K562 (cell line): ENCODE data around the gene DYNLL1. TPM values are rescaled to one million over a fixed set of nuclear protein-coding genes. Genes with fewer than 3 reads are reported as not detected.

Experiments used
- BHLHE40 ChIP-seq: IDR thresholded peaks from 2 replicates; pipeline ENCODE4 v1.6.1; 2011; ENCODE audit warnings: low read length, improper control_type of control experiment
- C11orf30 ChIP-seq: fragments of 450-650 bp; IDR thresholded peaks from 2 replicates; pipeline ENCODE4 v1.6.1; 2016; ENCODE audit warnings: low read depth, mild to moderate bottlenecking
- CBFA2T2 ChIP-seq: fragments of 450-650 bp; conservative IDR thresholded peaks from 2 replicates; pipeline ENCODE4 v1.6.1; 2017; ENCODE audit warnings: mild to moderate bottlenecking
- ELF4 ChIP-seq: fragments of 450-650 bp; formaldehyde crosslinking; IDR thresholded peaks from 2 replicates; pipeline ENCODE4 v1.4.0; 2022; ENCODE audit warnings: missing genetic modification characterization
- FOXA3 ChIP-seq, 2 experiments: fragments of 450-650 bp in 1 of 2; sonication (generic) in 1 of 2; formaldehyde crosslinking; IDR thresholded peaks in 1 of 2; conservative IDR thresholded peaks in 1 of 2; 2 replicates each; pipeline versions ENCODE4 v1.4.0 to v1.8.0; 2020 to 2022; ENCODE audit warnings: mild to moderate bottlenecking in 2 of 2, missing genetic modification reagents in 1 of 2
- GATAD2B ChIP-seq: fragments of 450-650 bp; IDR thresholded peaks from 2 replicates; pipeline ENCODE4 v1.6.1; 2017; ENCODE audit warnings: mild to moderate bottlenecking, borderline replicate concordance
- GTF2A2 ChIP-seq: IDR thresholded peaks from 2 replicates; pipeline ENCODE4 v1.6.1; 2016; ENCODE audit warnings: mild to moderate bottlenecking, missing genetic modification characterization, missing compliant biosample characterization
- HDAC2 ChIP-seq: fragments of 450-650 bp; IDR thresholded peaks from 2 replicates; pipeline ENCODE4 v1.6.1; 2016; ENCODE audit warnings: mild to moderate bottlenecking
- IRF2 ChIP-seq: sonication (generic); formaldehyde crosslinking; IDR thresholded peaks from 2 replicates; pipeline ENCODE4 v1.8.1; 2022; ENCODE audit warnings: mild to moderate bottlenecking, missing genetic modification reagents
- NCOA1 ChIP-seq: fragments of 450-650 bp; IDR thresholded peaks from 2 replicates; pipeline ENCODE4 v1.6.1; 2016; ENCODE audit warnings: low read depth
- NFATC3 ChIP-seq: fragments of 450-650 bp; IDR thresholded peaks from 2 replicates; pipeline ENCODE4 v1.6.1; 2017; ENCODE audit warnings: mild to moderate bottlenecking
- POLR3A ChIP-seq: IDR thresholded peaks from 2 replicates; pipeline ENCODE4 v1.6.1; 2011; ENCODE audit warnings: borderline replicate concordance, mild to moderate bottlenecking, moderate library complexity; ENCODE audit not compliant: insufficient read length, insufficient read depth; ENCODE audit errors: extremely low read depth
- PPARD ChIP-seq: fragments of 250-450 bp; sonication (Bioruptor Pico); IDR thresholded peaks from 2 replicates; pipeline ENCODE4 v1.8.0; 2022; ENCODE audit warnings: inconsistent platforms, mild to moderate bottlenecking, moderate library complexity
- PTTG1 ChIP-seq: fragments of 450-650 bp; IDR thresholded peaks from 2 replicates; pipeline ENCODE4 v1.6.1; 2016; ENCODE audit warnings: low read depth, mild to moderate bottlenecking, missing genetic modification characterization, missing compliant biosample characterization
- SETDB1 ChIP-seq: IDR thresholded peaks from one replicate; pipeline ENCODE4 v1.6.1; 2012; ENCODE audit warnings: low read length, control low read depth, inconsistent platforms
- SIRT6 ChIP-seq: IDR thresholded peaks from one replicate; pipeline ENCODE4 v1.6.1; 2012; ENCODE audit warnings: low read depth, mild to moderate bottlenecking, control low read depth, inconsistent platforms, low read length, moderate library complexity
- SMARCA4 ChIP-seq: fragments of 450-650 bp; IDR thresholded peaks from 2 replicates; pipeline ENCODE4 v1.6.1; 2016
- SRF ChIP-seq, 2 experiments: fragments of 250-450, 450-650 bp in 1 of 2; sonication (Bioruptor Pico) in 1 of 2; sonication (generic) in 1 of 2; formaldehyde crosslinking; IDR thresholded peaks; 2 replicates each; pipeline versions ENCODE4 v1.5.0 to v1.5.1; 2020 to 2022; ENCODE audit warnings: mild to moderate bottlenecking in 1 of 2, missing genetic modification reagents in 1 of 2
- TAF9B ChIP-seq: fragments of 450-650 bp; IDR thresholded peaks from 2 replicates; pipeline ENCODE4 v1.6.1; 2018; ENCODE audit warnings: mild to moderate bottlenecking; ENCODE audit not compliant: partially characterized antibody
- TEAD1 ChIP-seq, 2 experiments: fragments of 450-650 bp in 1 of 2; sonication (generic) in 1 of 2; formaldehyde crosslinking; IDR thresholded peaks; 2 replicates each; pipeline versions ENCODE4 v1.4.0 to v1.8.0; 2020 to 2022; ENCODE audit warnings: mild to moderate bottlenecking in 2 of 2, missing genetic modification reagents in 1 of 2
- TRIM24 ChIP-seq, 2 experiments: fragments of 450-650 bp; IDR thresholded peaks; 2 replicates each; pipeline ENCODE4 v1.6.1; 2016
- YBX1 ChIP-seq: fragments of 450-650 bp; IDR thresholded peaks from 2 replicates; pipeline ENCODE4 v1.7.1; 2016; ENCODE audit warnings: mild to moderate bottlenecking
- YY1 ChIP-seq, 3 experiments: IDR thresholded peaks; 2 replicates each; pipeline ENCODE4 v1.6.1; 2011; ENCODE audit warnings: low read length in 2 of 3, mild to moderate bottlenecking in 2 of 3, moderate library complexity in 2 of 3, borderline replicate concordance in 1 of 3, control low read depth in 1 of 3, low read depth in 1 of 3; ENCODE audit not compliant: insufficient read depth in 3 of 3, insufficient replicate concordance in 2 of 3, control insufficient read depth in 1 of 3, insufficient read length in 1 of 3; ENCODE audit errors: extremely low read depth in 1 of 3
- ZC3H4 ChIP-seq: sonication (generic); formaldehyde crosslinking; IDR thresholded peaks from 2 replicates; pipeline ENCODE4 v1.9.0; 2021; ENCODE audit warnings: missing genetic modification reagents, borderline replicate concordance
- ZNF668 ChIP-seq: fragments of 250-450 bp; sonication (Bioruptor Pico); IDR thresholded peaks from 2 replicates; pipeline ENCODE4 v1.8.0; 2022; ENCODE audit warnings: mild to moderate bottlenecking, inconsistent platforms
- ZSCAN29 ChIP-seq: fragments of 450-650 bp; IDR thresholded peaks from 2 replicates; pipeline ENCODE4 v1.6.1; 2017
- polyA plus RNA-seq, 8 experiments: library from polyadenylated mRNA; depleted of rRNA in 4 of 8; stranded (reverse) in 5 of 8; unstranded in 3 of 8; fragments of >200 nt; fragmentation: Nextera tagmentation in 2 of 8; fragmentation: Illumina TruSeq in 1 of 8; extraction: Ambion mirVana in 2 of 8; extraction: Trizol in 1 of 8; gene quantifications; 2 replicates each; pipeline versions ENCODE4 v1.2.1 to v1.2.3, GENCODE V29; 2011 to 2014; ENCODE audit warnings: inconsistent platforms in 1 of 8, missing spikeins in 1 of 8
- total RNA-seq, 7 experiments: library from RNA; depleted of rRNA in 6 of 7; stranded (reverse); fragments of >200 nt in 6 of 7; fragmentation: Illumina TruSeq in 2 of 7; extraction: Trizol in 2 of 7; gene quantifications; 2 replicates each; pipeline versions ENCODE4 v1.2.1 to v1.2.3, GENCODE V29; 2011 to 2021; ENCODE audit warnings: low replicate concordance in 1 of 7
- TF ChIP-seq, protein P1 (sequence below): fragments of 250-450 bp; sonication (Bioruptor Pico); IDR thresholded peaks from 2 replicates; pipeline ENCODE4 v1.8.0; 2022; ENCODE audit warnings: inconsistent platforms
- TF ChIP-seq, protein P2 (sequence below): fragments of 450-650 bp; formaldehyde crosslinking; conservative IDR thresholded peaks from 2 replicates; pipeline ENCODE4 v1.4.0; 2022; ENCODE audit warnings: mild to moderate bottlenecking, missing genetic modification characterization

Gene DYNLL1
- total and polyA plus RNA-seq, 9 of the 15 experiments (the other 6 are each of a cell fraction or from before 2014, with no cell fraction given) = 303 to 1,112 (median 468) TPM

DNA sequence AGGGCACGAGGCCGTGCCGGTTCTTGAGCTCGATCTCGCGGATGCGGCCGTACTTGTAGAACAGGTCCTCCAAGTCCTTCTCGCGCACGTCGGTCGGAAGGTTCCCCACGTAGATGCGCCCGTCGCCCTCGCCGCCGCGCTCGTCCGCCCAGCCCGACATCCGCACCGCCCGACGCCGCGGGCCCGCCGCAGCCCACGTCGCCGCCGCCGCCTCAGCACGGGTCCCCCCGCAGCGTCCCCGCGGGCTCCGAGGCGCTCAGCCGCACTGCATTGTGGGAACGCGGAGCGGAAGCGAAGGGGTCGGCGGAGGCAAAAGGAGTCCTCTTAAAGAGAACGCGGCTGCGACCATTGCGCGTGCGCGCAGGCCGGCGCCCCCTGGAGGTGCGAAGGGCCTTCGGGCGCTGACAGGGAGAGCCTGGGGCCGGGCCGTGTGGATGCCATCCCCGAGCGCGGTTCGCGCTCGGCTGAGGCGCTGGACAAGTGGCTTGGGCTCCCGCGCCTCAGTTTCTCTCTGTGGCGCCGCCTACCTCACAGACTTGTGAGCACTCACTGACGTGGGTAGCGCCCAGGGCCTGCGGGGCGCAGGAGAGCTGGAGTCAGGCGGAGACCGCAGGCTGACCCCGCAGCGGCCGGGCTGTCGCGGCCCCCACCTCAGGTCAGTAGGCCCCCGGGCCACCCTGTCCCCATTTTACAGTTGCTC, 26.3 kb upstream of the DYNLL1 start, which contains the start of gene SRSF9 (continued):
- TF ChIP-seq, protein P1, sequence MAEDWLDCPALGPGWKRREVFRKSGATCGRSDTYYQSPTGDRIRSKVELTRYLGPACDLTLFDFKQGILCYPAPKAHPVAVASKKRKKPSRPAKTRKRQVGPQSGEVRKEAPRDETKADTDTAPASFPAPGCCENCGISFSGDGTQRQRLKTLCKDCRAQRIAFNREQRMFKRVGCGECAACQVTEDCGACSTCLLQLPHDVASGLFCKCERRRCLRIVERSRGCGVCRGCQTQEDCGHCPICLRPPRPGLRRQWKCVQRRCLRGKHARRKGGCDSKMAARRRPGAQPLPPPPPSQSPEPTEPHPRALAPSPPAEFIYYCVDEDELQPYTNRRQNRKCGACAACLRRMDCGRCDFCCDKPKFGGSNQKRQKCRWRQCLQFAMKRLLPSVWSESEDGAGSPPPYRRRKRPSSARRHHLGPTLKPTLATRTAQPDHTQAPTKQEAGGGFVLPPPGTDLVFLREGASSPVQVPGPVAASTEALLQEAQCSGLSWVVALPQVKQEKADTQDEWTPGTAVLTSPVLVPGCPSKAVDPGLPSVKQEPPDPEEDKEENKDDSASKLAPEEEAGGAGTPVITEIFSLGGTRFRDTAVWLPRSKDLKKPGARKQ (CRISPR knock-in tag) = no peak
- TF ChIP-seq C11orf30 (peak; percentile 29), TRIM24 (IDR thresholded peaks at IDR 0.05) (no peak; a peak in 1 of 4 replicates), IRF2 (CRISPR knock-in tag) (no peak), SRF (CRISPR knock-in tag; IDR thresholded peaks at IDR 0.05) (no peak), YY1 (IDR thresholded peaks at IDR 0.05; ENCODE audit: borderline replicate concordance in 1 of 3, control insufficient read depth in 1 of 3, extremely low read depth in 1 of 3, insufficient read depth in 3 of 3, insufficient read length in 1 of 3, insufficient replicate concordance in 2 of 3, low read depth in 1 of 3, low read length in 2 of 3) (peak in 2 of 3 experiments; percentile 78 to 79), SIRT6 (no peak), NFATC3 (no peak), PPARD (no peak), FOXA3 (CRISPR knock-in tag; conservative IDR thresholded peaks at IDR 0.05 in 1 of 2, IDR thresholded peaks at IDR 0.05 in 1 of 2) (no peak), PTTG1 (tag) (no peak), TEAD1 (CRISPR knock-in tag; IDR thresholded peaks at IDR 0.05) (peak; percentile 45 to 52; a peak in 3 of 4 replicates), ZC3H4 (CRISPR knock-in tag) (no peak; the same call in 1 of the 2 replicates), ZSCAN29 (peak; percentile 72; the same call in 1 of the 2 replicates), YBX1 (no peak), NCOA1 (no peak), GTF2A2 (tag) (no peak), BHLHE40 (peak; percentile 40; the same call in 1 of the 2 replicates), HDAC2 (peak; percentile 41; the same call in 1 of the 2 replicates), GATAD2B (peak; percentile 81), ELF4 (no peak), TAF9B (no peak), SETDB1 (no peak), POLR3A (no peak), CBFA2T2 (no peak), ZNF668 (CRISPR knock-in tag) (no peak), SMARCA4 (no peak)
- TF ChIP-seq, protein P2, sequence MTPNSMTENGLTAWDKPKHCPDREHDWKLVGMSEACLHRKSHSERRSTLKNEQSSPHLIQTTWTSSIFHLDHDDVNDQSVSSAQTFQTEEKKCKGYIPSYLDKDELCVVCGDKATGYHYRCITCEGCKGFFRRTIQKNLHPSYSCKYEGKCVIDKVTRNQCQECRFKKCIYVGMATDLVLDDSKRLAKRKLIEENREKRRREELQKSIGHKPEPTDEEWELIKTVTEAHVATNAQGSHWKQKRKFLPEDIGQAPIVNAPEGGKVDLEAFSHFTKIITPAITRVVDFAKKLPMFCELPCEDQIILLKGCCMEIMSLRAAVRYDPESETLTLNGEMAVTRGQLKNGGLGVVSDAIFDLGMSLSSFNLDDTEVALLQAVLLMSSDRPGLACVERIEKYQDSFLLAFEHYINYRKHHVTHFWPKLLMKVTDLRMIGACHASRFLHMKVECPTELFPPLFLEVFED (CRISPR knock-in tag) = no peak
